LoVo (cell line): Measurements from ENCODE around the gene FADS1.

Experiments
- DNase-seq: peaks from one replicate; pipeline ENCODE4 v3.0.0-alpha.2; 2016; ENCODE audit warnings: low spot score

The FADS1 gene

GRCh38 chr11:61776561-61777075 is 40.2 kb downstream of the FADS1 start:
- DNase-seq: no peak

- no peak for DNase-seq
These were observed 40.9 kb downstream of the FADS1 start for GRCh38 chr11:61775606-61776554.

GRCh38 chr11:61775106-61775505 is 41.7 kb downstream of the FADS1 start:
- no peak for DNase-seq

- DNase-seq: no peak
These were observed 42.4 kb downstream of the FADS1 start for GRCh38 chr11:61774411-61774810.

GRCh38 chr11:61773809-61774208 is 43.0 kb downstream of the FADS1 start:
- no peak for DNase-seq

GRCh38 chr11:61773356-61773755 is 43.4 kb downstream of the FADS1 start:
- DNase-seq: no peak

- DNase-seq: no peak
These were observed 44.8 kb downstream of the FADS1 start for GRCh38 chr11:61771985-61772455.

- no peak for DNase-seq
These were observed 45.5 kb downstream of the FADS1 start for GRCh38 chr11:61771195-61771894.

- DNase-seq: no peak
These were observed 46.7 kb downstream of the FADS1 start for GRCh38 chr11:61769946-61770683.

GRCh38 chr11:61769169-61769920 is 47.5 kb downstream of the FADS1 start:
- no peak for DNase-seq

- no peak for DNase-seq
These were observed 48.3 kb downstream of the FADS1 start for GRCh38 chr11:61768376-61769076.

- no peak for DNase-seq
These were observed 50.4 kb downstream of the FADS1 start for GRCh38 chr11:61766353-61766841.

- no peak for DNase-seq
These were observed 51.1 kb downstream of the FADS1 start for GRCh38 chr11:61765550-61766253.

- DNase-seq: no peak
These were observed 52.1 kb downstream of the FADS1 start for GRCh38 chr11:61764606-61765260.

GRCh38 chr11:61763930-61764605 is 52.7 kb downstream of the FADS1 start:
- no peak for DNase-seq

- no peak for DNase-seq
These were observed 54.0 kb downstream of the FADS1 start for GRCh38 chr11:61762798-61763197.

GRCh38 chr11:61762223-61762615 is 54.6 kb downstream of the FADS1 start:
- DNase-seq: no peak

- no peak for DNase-seq
These were observed 55.2 kb downstream of the FADS1 start for GRCh38 chr11:61761440-61762222.
